Liver (tissue), 9 donors: Measurements from ENCODE around the gene HOXC11. TPM values are rescaled to one million over a fixed set of nuclear protein-coding genes. Genes with fewer than 3 reads are reported as not detected.

Source experiments
- DNase-seq: peaks from one replicate; pipeline ENCODE4 v3.0.0-alpha.2; 2017; ENCODE audit warnings: low spot score
- H3K27ac ChIP-seq, 2 donors: one replicate each; pipeline ENCODE4 v1.7.0; 2013; ENCODE audit warnings: inconsistent platforms in 2 of 2, low read length in 2 of 2, control low read depth in 1 of 2, low read depth in 1 of 2, mild to moderate bottlenecking in 1 of 2
- H3K27me3 ChIP-seq, 4 donors: one replicate each; pipeline versions ENCODE4 v1.6.1 to v1.7.0; 2013; ENCODE audit warnings: low read length in 3 of 4, inconsistent platforms in 1 of 4, mild to moderate bottlenecking in 1 of 4, moderate library complexity in 1 of 4; ENCODE audit not compliant: control insufficient read depth in 4 of 4, insufficient read depth in 4 of 4
- H3K36me3 ChIP-seq, 4 donors: one replicate each; pipeline versions ENCODE4 v1.6.1 to v1.7.0; 2013; ENCODE audit warnings: low read length in 3 of 4, mild to moderate bottlenecking in 3 of 4, low read depth in 1 of 4, moderate library complexity in 1 of 4; ENCODE audit not compliant: control insufficient read depth in 4 of 4, insufficient read depth in 3 of 4
- H3K4me1 ChIP-seq, 4 donors: one replicate each; pipeline versions ENCODE4 v1.6.1 to v1.7.0; 2013; ENCODE audit warnings: low read length in 3 of 4, mild to moderate bottlenecking in 3 of 4, moderate library complexity in 1 of 4; ENCODE audit not compliant: control insufficient read depth in 4 of 4, insufficient read depth in 4 of 4
- H3K4me3 ChIP-seq, 3 donors: one replicate each; pipeline versions ENCODE4 v1.6.1 to v1.7.0; 2013; ENCODE audit warnings: low read length in 3 of 3, control low read depth in 1 of 3, low read depth in 1 of 3, mild to moderate bottlenecking in 1 of 3
- H3K9ac ChIP-seq, 2 donors: one replicate each; pipeline ENCODE4 v1.7.0; 2013; ENCODE audit warnings: low read length in 2 of 2, mild to moderate bottlenecking in 2 of 2, moderate library complexity in 2 of 2, control low read depth in 1 of 2, low read depth in 1 of 2
- H3K9me3 ChIP-seq, 4 donors: one replicate each; pipeline versions ENCODE4 v1.6.1 to v1.7.0; 2013; ENCODE audit warnings: low read length in 3 of 4; ENCODE audit not compliant: control insufficient read depth in 4 of 4
- EGR1 ChIP-seq, 2 donors: IDR thresholded peaks; 2 replicates each; pipeline ENCODE4 v1.6.1; 2016 to 2018; ENCODE audit warnings: antibody characterized with exemption in 2 of 2, low read depth in 2 of 2
- FOXA1 ChIP-seq: IDR thresholded peaks from 2 replicates; pipeline ENCODE4 v1.6.1; 2016; ENCODE audit warnings: antibody characterized with exemption
- FOXA2 ChIP-seq: IDR thresholded peaks from 2 replicates; pipeline ENCODE4 v1.6.1; 2016; ENCODE audit warnings: antibody characterized with exemption
- GABPA ChIP-seq, 2 donors: IDR thresholded peaks in 1 of 2; conservative IDR thresholded peaks in 1 of 2; 2 replicates each; pipeline ENCODE4 v1.6.1; 2016; ENCODE audit warnings: antibody characterized with exemption in 2 of 2, mild to moderate bottlenecking in 1 of 2, moderate library complexity in 1 of 2
- HNF4A ChIP-seq, 2 donors: conservative IDR thresholded peaks; 2 replicates each; pipeline ENCODE4 v1.6.1; 2016; ENCODE audit warnings: antibody characterized with exemption in 2 of 2, mild to moderate bottlenecking in 2 of 2
- HNF4G ChIP-seq: IDR thresholded peaks from 2 replicates; pipeline ENCODE4 v1.6.1; 2016; ENCODE audit warnings: antibody characterized with exemption
- JUND ChIP-seq, 2 donors: IDR thresholded peaks; 2 replicates each; pipeline ENCODE4 v1.6.1; 2016; ENCODE audit warnings: antibody characterized with exemption in 2 of 2
- NR2F2 ChIP-seq: IDR thresholded peaks from 2 replicates; pipeline ENCODE4 v1.6.1; 2016; ENCODE audit warnings: antibody characterized with exemption
- RAD21 ChIP-seq, 2 donors: IDR thresholded peaks; 2 replicates each; pipeline ENCODE4 v1.6.1; 2016; ENCODE audit warnings: antibody characterized with exemption in 2 of 2, mild to moderate bottlenecking in 2 of 2
- RXRA ChIP-seq, 2 donors: IDR thresholded peaks; 2 replicates each; pipeline ENCODE4 v1.6.1; 2017 to 2018; ENCODE audit warnings: antibody characterized with exemption in 2 of 2, mild to moderate bottlenecking in 1 of 2
- SP1 ChIP-seq: IDR thresholded peaks from 2 replicates; pipeline ENCODE4 v1.6.1; 2018; ENCODE audit warnings: antibody characterized with exemption, mild to moderate bottlenecking
- TAF1 ChIP-seq: conservative IDR thresholded peaks from 2 replicates; pipeline ENCODE4 v1.6.1; 2016; ENCODE audit warnings: antibody characterized with exemption, mild to moderate bottlenecking
- YY1 ChIP-seq: IDR thresholded peaks from 2 replicates; pipeline ENCODE4 v1.6.1; 2016; ENCODE audit warnings: antibody characterized with exemption, mild to moderate bottlenecking
- ZBTB33 ChIP-seq: IDR thresholded peaks from 2 replicates; pipeline ENCODE4 v1.6.1; 2016; ENCODE audit warnings: antibody characterized with exemption
- WGBS: extraction: QIAGEN DNeasy Blood & Tissue Kit; methylation state at CpG from one replicate; pipeline ENCODE4 v1.1.7; 2013; 5-methylcytosine and 5-hydroxymethylcytosine counted together
- polyA plus RNA-seq, 2 donors: library from polyadenylated mRNA; stranded (reverse) in 1 of 2; unstranded in 1 of 2; fragments of 200-250 nt in 1 of 2; fragments of >200 nt in 1 of 2; fragmentation: Nextera tagmentation in 1 of 2; extraction: Ambion mirVana in 1 of 2; gene quantifications; one replicate each; pipeline versions ENCODE4 v1.2.1 to v1.2.3, GENCODE V29; 2013 to 2015
- total RNA-seq, 2 donors: library from RNA; depleted of rRNA; stranded (reverse); fragments of >200 nt; gene quantifications; one replicate each; pipeline ENCODE4 v1.2.3, GENCODE V29; 2014
- TF ChIP-seq, protein P1 (sequence below): IDR thresholded peaks from 2 replicates; pipeline ENCODE4 v1.6.1; 2016; ENCODE audit warnings: antibody characterized with exemption
- TF ChIP-seq, protein P2 (sequence below): fragments of 150-350 bp; IDR thresholded peaks from 2 replicates; pipeline ENCODE4 v1.5.1; 2017; ENCODE audit warnings: improper control_type of control experiment, low read depth, low read length; ENCODE audit not compliant: missing input control
- TF ChIP-seq, protein P3 (sequence below): IDR thresholded peaks from 2 replicates; pipeline ENCODE4 v1.6.1; 2016; ENCODE audit warnings: antibody characterized with exemption, mild to moderate bottlenecking
- TF ChIP-seq, protein P4 (sequence below): IDR thresholded peaks from 2 replicates; pipeline ENCODE4 v1.6.1; 2016; ENCODE audit warnings: antibody characterized with exemption
- donor health status: healthy.
- donor health status: healthy.
- donor health status: healthy.
- donor health status: healthy.
- donor health status: healthy.

HOXC11 gene
- total and polyA plus RNA-seq, 4 donors: not detected

DNA sequence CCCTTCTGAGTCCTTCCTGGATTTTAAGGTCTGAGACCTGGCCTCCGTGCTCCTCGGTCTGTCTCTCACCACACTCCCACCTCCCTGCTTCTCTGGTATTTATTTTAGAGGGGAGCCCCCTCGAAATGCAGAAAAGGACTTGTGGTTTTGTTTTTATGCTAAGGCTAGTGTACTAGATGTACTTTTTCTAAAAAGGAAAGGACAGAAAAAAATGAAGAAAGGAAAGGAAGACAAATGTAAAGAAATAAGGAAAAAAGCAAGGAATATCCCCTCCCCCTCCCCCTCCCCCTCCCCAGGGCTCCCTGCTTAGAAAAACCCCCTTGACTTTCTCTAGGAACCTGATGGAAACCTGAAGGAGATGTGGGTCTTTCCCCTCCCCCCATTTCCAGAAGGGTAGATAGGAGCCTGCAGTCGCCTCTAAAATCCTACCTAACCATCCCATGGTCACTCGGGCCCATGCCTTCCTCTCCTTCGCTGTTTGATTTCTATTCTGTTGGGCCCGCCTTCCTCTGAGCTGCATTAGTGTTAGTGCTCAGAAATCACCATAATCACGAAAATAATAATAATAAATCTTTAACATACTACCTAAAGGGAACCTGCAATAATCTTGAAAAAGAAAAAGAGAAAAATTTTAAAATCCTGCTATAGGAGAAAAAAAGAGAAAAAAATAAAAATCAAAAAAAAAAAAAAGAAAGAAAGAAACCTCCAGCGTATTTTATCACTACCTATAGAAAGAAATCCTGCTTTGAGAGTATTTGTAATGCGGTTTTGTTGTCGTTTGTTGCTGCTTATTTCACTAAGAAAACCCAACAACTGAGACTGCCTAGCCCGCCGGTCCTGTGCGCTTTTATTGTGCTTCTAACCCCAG is 39.0 kb downstream of the HOXC11 start:
- TF ChIP-seq FOXA1 (no peak), FOXA2 (no peak), SP1 (no peak), NR2F2 (no peak), RXRA (IDR thresholded peaks at IDR 0.05) (no peak), ZBTB33 (no peak), HNF4A (conservative IDR thresholded peaks at IDR 0.05) (no peak), YY1 (no peak), TAF1 (no peak), RAD21 (IDR thresholded peaks at IDR 0.05) (no peak), JUND (IDR thresholded peaks at IDR 0.05) (no peak), GABPA (IDR thresholded peaks at IDR 0.05 in 1 of 2, conservative IDR thresholded peaks at IDR 0.05 in 1 of 2) (no peak), HNF4G (no peak), EGR1 (IDR thresholded peaks at IDR 0.05; ENCODE audit: low read depth in 2 of 2) (no peak)
- TF ChIP-seq, protein P1, sequence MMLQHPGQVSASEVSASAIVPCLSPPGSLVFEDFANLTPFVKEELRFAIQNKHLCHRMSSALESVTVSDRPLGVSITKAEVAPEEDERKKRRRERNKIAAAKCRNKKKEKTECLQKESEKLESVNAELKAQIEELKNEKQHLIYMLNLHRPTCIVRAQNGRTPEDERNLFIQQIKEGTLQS: no peak
- TF ChIP-seq, protein P2, sequence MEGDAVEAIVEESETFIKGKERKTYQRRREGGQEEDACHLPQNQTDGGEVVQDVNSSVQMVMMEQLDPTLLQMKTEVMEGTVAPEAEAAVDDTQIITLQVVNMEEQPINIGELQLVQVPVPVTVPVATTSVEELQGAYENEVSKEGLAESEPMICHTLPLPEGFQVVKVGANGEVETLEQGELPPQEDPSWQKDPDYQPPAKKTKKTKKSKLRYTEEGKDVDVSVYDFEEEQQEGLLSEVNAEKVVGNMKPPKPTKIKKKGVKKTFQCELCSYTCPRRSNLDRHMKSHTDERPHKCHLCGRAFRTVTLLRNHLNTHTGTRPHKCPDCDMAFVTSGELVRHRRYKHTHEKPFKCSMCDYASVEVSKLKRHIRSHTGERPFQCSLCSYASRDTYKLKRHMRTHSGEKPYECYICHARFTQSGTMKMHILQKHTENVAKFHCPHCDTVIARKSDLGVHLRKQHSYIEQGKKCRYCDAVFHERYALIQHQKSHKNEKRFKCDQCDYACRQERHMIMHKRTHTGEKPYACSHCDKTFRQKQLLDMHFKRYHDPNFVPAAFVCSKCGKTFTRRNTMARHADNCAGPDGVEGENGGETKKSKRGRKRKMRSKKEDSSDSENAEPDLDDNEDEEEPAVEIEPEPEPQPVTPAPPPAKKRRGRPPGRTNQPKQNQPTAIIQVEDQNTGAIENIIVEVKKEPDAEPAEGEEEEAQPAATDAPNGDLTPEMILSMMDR: no peak
- TF ChIP-seq, protein P3, sequence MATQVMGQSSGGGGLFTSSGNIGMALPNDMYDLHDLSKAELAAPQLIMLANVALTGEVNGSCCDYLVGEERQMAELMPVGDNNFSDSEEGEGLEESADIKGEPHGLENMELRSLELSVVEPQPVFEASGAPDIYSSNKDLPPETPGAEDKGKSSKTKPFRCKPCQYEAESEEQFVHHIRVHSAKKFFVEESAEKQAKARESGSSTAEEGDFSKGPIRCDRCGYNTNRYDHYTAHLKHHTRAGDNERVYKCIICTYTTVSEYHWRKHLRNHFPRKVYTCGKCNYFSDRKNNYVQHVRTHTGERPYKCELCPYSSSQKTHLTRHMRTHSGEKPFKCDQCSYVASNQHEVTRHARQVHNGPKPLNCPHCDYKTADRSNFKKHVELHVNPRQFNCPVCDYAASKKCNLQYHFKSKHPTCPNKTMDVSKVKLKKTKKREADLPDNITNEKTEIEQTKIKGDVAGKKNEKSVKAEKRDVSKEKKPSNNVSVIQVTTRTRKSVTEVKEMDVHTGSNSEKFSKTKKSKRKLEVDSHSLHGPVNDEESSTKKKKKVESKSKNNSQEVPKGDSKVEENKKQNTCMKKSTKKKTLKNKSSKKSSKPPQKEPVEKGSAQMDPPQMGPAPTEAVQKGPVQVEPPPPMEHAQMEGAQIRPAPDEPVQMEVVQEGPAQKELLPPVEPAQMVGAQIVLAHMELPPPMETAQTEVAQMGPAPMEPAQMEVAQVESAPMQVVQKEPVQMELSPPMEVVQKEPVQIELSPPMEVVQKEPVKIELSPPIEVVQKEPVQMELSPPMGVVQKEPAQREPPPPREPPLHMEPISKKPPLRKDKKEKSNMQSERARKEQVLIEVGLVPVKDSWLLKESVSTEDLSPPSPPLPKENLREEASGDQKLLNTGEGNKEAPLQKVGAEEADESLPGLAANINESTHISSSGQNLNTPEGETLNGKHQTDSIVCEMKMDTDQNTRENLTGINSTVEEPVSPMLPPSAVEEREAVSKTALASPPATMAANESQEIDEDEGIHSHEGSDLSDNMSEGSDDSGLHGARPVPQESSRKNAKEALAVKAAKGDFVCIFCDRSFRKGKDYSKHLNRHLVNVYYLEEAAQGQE: no peak
- TF ChIP-seq, protein P4, sequence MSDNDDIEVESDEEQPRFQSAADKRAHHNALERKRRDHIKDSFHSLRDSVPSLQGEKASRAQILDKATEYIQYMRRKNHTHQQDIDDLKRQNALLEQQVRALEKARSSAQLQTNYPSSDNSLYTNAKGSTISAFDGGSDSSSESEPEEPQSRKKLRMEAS: no peak
- no peak overlapping the region for H3K9ac ChIP-seq
- peaks cover 2 to 9% (median 5%) of the 10 kb centered on the region in 4 donors for H3K4me1 ChIP-seq
- no peak overlapping the region for H3K27ac ChIP-seq
- peaks cover 4 to 46% (median 33%) of the 10 kb centered on the region in 4 donors for H3K27me3 ChIP-seq
- H3K36me3 ChIP-seq: no peaks in the 10 kb centered on the region
- H3K9me3 ChIP-seq: peaks cover 0 to 5% (median 0%) of the 10 kb centered on the region in 4 donors
- DNase-seq: no peak
- WGBS: 19% methylated on average over 14 of the region's 14 CpGs
- no peak overlapping the region for H3K4me3 ChIP-seq
